ENCODE measurements around the gene FHAD1.

Gene FHAD1

DNA sequence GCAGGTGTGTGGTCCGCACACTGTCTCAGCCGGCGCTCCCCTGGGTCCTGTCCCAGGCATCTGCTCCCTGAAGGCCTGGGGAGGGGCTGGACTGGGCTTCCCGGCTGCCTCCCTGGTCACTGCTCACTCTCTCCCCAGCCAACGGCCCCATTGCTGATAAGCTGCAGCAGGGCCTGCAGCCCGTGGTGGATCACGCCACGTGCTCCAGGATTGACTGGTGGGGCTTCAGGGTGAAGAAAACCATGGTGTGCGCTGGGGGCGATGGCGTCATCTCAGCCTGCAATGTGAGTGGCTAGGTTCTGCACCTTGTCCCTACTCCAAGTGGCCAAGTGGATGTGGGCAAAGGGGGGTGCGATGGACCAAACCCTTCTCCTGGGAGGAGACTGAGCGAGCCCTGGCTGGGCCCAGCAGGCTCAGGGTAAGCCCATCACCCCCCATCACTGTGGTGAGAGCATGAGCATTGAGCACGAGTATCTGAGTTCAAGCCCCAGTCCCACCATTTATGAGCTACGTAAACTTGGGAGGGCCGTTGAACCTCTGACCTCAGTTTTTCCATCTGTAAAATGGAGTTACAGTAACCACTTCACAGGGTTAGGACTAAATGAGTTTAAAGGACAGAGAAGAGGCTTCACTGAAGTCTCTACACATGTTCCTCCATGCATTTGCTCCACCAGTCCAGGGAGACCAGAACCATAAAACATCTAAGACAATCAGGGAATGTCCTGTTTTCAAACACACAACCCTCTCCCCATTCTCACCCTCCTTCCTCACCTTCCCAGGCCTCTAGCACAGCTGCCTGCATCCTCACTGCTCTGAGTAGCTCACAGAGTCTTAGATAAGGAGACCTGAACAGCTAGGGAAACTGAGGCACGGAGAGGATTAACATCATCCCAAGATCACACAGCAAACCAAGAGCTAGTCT is 197.7 kb downstream of the FHAD1 start:
- DNase-seq: no peak

DNA sequence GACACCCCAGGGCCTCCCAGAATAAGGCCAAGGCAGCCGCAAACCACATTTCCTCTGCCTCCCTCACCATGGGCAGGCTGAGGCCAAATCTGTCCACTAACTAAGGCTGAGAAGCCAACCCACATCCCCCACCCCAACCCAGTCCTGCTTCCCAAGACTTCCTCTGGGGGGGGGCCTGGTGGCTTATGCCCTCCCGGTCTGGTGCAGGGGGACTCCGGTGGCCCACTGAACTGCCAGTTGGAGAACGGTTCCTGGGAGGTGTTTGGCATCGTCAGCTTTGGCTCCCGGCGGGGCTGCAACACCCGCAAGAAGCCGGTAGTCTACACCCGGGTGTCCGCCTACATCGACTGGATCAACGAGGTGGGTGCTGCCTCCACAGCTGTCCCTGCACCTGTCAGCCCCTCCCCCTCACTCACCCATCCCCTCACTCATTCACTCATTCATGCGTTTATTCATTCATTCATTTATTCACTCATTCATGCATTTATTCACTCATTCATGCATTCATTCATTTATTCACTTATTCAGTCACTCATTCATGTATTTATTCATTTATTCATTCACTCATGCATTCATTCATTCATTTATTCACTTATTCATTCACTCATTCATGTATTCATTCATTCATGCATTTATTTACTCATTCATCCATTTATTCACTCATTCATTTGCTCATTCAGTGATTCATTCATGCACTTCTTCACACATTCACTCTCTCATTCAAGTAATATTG is 198.5 kb downstream of the FHAD1 start:
- no peak for DNase-seq

DNA sequence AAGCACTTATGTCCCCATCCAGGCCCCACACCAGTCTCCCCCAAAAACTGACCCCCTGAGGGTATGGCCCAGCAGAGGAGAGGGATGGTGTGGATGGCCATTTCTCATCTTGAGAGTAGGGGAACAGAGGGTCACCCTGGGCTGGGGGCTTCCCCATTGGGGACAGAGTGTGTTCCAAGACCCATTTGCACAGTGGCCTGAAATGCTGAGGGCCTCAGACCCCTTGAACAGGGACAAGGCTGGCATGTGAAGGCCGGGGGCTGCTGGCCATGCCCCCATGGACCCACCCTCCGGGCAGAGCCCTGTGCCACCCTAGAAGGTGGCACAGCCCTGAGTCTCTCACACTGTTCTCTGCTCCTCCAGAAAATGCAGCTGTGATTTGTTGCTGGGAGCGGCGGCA is 199.2 kb downstream of the FHAD1 start:
- DNase-seq: no peak

Data from NCI-H1105 (cell line).